DND-41 (cell line): ENCODE measurements around the gene BIRC3.

Experiments used
- EZH2 ChIP-seq: IDR thresholded peaks from 3 replicates; pipeline ENCODE4 v1.6.1; 2012; ENCODE audit warnings: borderline replicate concordance, low read depth, mild to moderate bottlenecking, moderate library complexity, low read length, inconsistent platforms; ENCODE audit not compliant: severe bottlenecking
- TF ChIP-seq, protein P1 (sequence below): IDR thresholded peaks from 2 replicates; pipeline ENCODE4 v1.5.1; 2012; ENCODE audit warnings: borderline replicate concordance, low read length, moderate library complexity, mild to moderate bottlenecking; ENCODE audit not compliant: poor library complexity, severe bottlenecking; ENCODE audit errors: extremely low read depth

DNA sequence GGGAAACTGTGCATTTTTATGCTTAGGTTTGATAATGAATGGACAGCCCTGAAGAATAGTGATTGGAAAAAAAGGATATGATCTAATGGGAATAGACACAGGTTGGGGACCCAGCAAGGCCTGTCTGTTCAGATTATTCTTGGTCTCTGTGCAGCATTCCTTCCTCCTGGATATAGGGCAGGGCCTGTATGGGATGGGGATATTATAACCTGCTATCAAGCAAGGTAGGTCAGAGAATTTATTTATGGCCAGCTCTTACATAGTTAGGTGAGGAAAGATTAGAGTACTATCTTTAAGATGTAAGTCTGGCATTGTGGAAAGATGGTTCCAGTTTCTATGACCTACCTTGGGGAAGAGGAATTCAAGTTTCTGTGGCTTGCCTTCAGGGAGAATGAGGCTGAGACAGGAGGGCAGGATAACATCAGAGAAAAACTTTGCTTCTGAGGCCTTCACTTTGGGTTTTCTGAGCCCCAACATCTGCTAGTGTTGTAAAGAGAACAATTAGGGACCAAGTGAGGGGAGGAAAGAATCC is 21.3 kb downstream of the BIRC3 start:
- TF ChIP-seq, protein P1, sequence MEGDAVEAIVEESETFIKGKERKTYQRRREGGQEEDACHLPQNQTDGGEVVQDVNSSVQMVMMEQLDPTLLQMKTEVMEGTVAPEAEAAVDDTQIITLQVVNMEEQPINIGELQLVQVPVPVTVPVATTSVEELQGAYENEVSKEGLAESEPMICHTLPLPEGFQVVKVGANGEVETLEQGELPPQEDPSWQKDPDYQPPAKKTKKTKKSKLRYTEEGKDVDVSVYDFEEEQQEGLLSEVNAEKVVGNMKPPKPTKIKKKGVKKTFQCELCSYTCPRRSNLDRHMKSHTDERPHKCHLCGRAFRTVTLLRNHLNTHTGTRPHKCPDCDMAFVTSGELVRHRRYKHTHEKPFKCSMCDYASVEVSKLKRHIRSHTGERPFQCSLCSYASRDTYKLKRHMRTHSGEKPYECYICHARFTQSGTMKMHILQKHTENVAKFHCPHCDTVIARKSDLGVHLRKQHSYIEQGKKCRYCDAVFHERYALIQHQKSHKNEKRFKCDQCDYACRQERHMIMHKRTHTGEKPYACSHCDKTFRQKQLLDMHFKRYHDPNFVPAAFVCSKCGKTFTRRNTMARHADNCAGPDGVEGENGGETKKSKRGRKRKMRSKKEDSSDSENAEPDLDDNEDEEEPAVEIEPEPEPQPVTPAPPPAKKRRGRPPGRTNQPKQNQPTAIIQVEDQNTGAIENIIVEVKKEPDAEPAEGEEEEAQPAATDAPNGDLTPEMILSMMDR: no peak
- TF ChIP-seq EZH2: no peak
